Erythroblast (primary cell): ENCODE results near the gene ALG13.

Source experiments
- GATA1 ChIP-seq: IDR thresholded peaks from 2 replicates; pipeline ENCODE4 v1.6.1; 2011; ENCODE audit warnings: low read depth, mild to moderate bottlenecking, control low read depth, low read length, moderate library complexity
- POLR2A ChIP-seq: IDR thresholded peaks from 2 replicates; pipeline ENCODE4 v1.6.1; 2011; ENCODE audit warnings: mild to moderate bottlenecking, low read length

GRCh38 chrX:111742018-111742417 lies 61.0 kb downstream of the ALG13 start:
- TF ChIP-seq POLR2A (no peak), GATA1 (no peak)
